Fibroblast of mammary gland (primary cell): ENCODE results near the gene TTL.
A peak's percentile ranks its signal among the peaks of the same experiment; 100 is the strongest.

Experiments used
- DNase-seq: peaks from one replicate; pipeline ENCODE4 v3.0.0-alpha.2; 2010; ENCODE audit warnings: low read depth
- H3K4me3 ChIP-seq: 2 replicates; pipeline ENCODE4 v1.5.1; 2011; ENCODE audit warnings: low read depth, mild to moderate bottlenecking, low read length, moderate library complexity; ENCODE audit not compliant: control insufficient read depth
- CTCF ChIP-seq: conservative IDR thresholded peaks from 2 replicates; pipeline ENCODE4 v1.5.1; 2011; ENCODE audit warnings: low read depth, low read length, inconsistent platforms; ENCODE audit not compliant: control insufficient read depth, insufficient read depth

TTL gene

GRCh38 chr2:112449854-112450253, 32.1 kb upstream of the TTL start:
- no peak overlapping the region for H3K4me3 ChIP-seq
- DNase-seq = no peak
- TF ChIP-seq CTCF = no peak

GRCh38 chr2:112451317-112451716, 30.6 kb upstream of the TTL start:
- DNase-seq = no peak

GRCh38 chr2:112454586-112454985, 27.4 kb upstream of the TTL start:
- TF ChIP-seq CTCF = no peak
- no peak for DNase-seq
- no peak overlapping the region for H3K4me3 ChIP-seq

More at GRCh38 chr2:112451317-112451716, 30.6 kb upstream of the TTL start:
- no peak overlapping the region for H3K4me3 ChIP-seq
- no peak for TF ChIP-seq CTCF

- no peak for TF ChIP-seq CTCF
- no peak overlapping the region for H3K4me3 ChIP-seq
- no peak for DNase-seq
Measured at GRCh38 chr2:112459372-112459771, 22.6 kb upstream of the TTL start.

GRCh38 chr2:112462178-112462577, 19.8 kb upstream of the TTL start:
- TF ChIP-seq CTCF = no peak
- no peak for DNase-seq
- no peak overlapping the region for H3K4me3 ChIP-seq

GRCh38 chr2:112463256-112463655, 18.7 kb upstream of the TTL start:
- TF ChIP-seq CTCF = no peak
- no peak overlapping the region for H3K4me3 ChIP-seq
- no peak for DNase-seq

- DNase-seq = peak; percentile 41
- peak; percentile 41 for TF ChIP-seq CTCF
- no peak overlapping the region for H3K4me3 ChIP-seq
Measured at GRCh38 chr2:112465382-112465781, 16.6 kb upstream of the TTL start.
